GM23338 (cell line): ENCODE measurements around the gene SLC25A15. TPM values are rescaled to one million over a fixed set of nuclear protein-coding genes. Genes with fewer than 3 reads are reported as not detected.

Experiments
- ATAC-seq: fragments of 200-7000 bp; cut with Tn5 transposase; 3 replicates; pipeline ENCODE4 v1.9.1; 2020
- DNase-seq: peaks from one replicate; pipeline ENCODE4 v3.0.0-alpha.2; 2015; ENCODE audit warnings: low spot score
- H2AFZ ChIP-seq: fragments of 200-600 bp; sonication (generic); 2 replicates; pipeline ENCODE4 v1.8.0; 2016; ENCODE audit warnings: antibody characterized with exemption, mild to moderate bottlenecking, moderate library complexity
- H3F3A ChIP-seq: fragments of 200-600 bp; sonication (generic); replicated peaks from 2 replicates; pipeline ENCODE4 v1.8.0; 2017; ENCODE audit warnings: antibody characterized with exemption, mixed run types, low read depth
- H3K27ac ChIP-seq: fragments of 200-600 bp; sonication (generic); 2 replicates; pipeline ENCODE4 v1.6.1; 2016; ENCODE audit warnings: low read depth
- H3K27me3 ChIP-seq: fragments of 200-600 bp; sonication (generic); 2 replicates; pipeline ENCODE4 v1.8.0; 2016; ENCODE audit warnings: mild to moderate bottlenecking, mixed run types, moderate library complexity; ENCODE audit not compliant: insufficient read depth
- H3K36me3 ChIP-seq: fragments of 200-600 bp; sonication (generic); 2 replicates; pipeline ENCODE4 v1.8.0; 2016; ENCODE audit warnings: mild to moderate bottlenecking; ENCODE audit not compliant: insufficient read depth
- H3K4me1 ChIP-seq: fragments of 200-600 bp; sonication (generic); 2 replicates; pipeline ENCODE4 v1.8.0; 2016; ENCODE audit warnings: mild to moderate bottlenecking, moderate library complexity; ENCODE audit not compliant: insufficient read depth
- H3K4me2 ChIP-seq: fragments of 200-600 bp; sonication (generic); 2 replicates; pipeline ENCODE4 v1.7.1; 2017; ENCODE audit warnings: mixed run types
- H3K4me3 ChIP-seq: fragments of 200-600 bp; sonication (generic); 2 replicates; pipeline ENCODE4 v1.6.1; 2016; ENCODE audit warnings: mixed run types
- H3K79me2 ChIP-seq: fragments of 200-600 bp; sonication (generic); replicated peaks from 2 replicates; pipeline ENCODE4 v1.8.0; 2017; ENCODE audit warnings: mild to moderate bottlenecking; ENCODE audit not compliant: insufficient read depth
- H3K9me2 ChIP-seq: fragments of 200-600 bp; sonication (generic); 2 replicates; pipeline ENCODE4 v1.8.0; 2017; ENCODE audit not compliant: insufficient read depth
- H4K20me1 ChIP-seq: fragments of 200-600 bp; sonication (generic); replicated peaks from 2 replicates; pipeline ENCODE4 v1.8.0; 2017; ENCODE audit warnings: mild to moderate bottlenecking; ENCODE audit not compliant: insufficient read depth
- H3K27ac Mint-ChIP-seq: 2 replicates; pipeline ENCODE4 v1.8.0; 2020; ENCODE audit warnings: inconsistent platforms, mild to moderate bottlenecking, moderate library complexity, mixed read lengths
- H3K27me3 Mint-ChIP-seq: 3 replicates; pipeline ENCODE4 v1.8.0; 2022; ENCODE audit warnings: low read depth, mild to moderate bottlenecking, moderate library complexity, mixed read lengths, inconsistent platforms; ENCODE audit not compliant: insufficient read depth, poor library complexity
- H3K36me3 Mint-ChIP-seq: 3 replicates; pipeline ENCODE4 v1.8.0; 2021; ENCODE audit warnings: low read depth, mild to moderate bottlenecking, inconsistent platforms, moderate library complexity, mixed read lengths
- H3K4me1 Mint-ChIP-seq: 3 replicates; pipeline ENCODE4 v1.8.0; 2020; ENCODE audit warnings: mild to moderate bottlenecking, inconsistent platforms, mixed read lengths
- H3K4me3 Mint-ChIP-seq: 3 replicates; pipeline ENCODE4 v1.8.0; 2021; ENCODE audit warnings: moderate library complexity, mild to moderate bottlenecking, inconsistent platforms, mixed read lengths
- H3K9me3 Mint-ChIP-seq: 3 replicates; pipeline ENCODE4 v1.8.0; 2020; ENCODE audit warnings: moderate library complexity, mild to moderate bottlenecking, inconsistent platforms, mixed read lengths
- CTCF ChIP-seq, 2 experiments: fragments of 200-600 bp in 1 of 2; sonication (generic) in 1 of 2; conservative IDR thresholded peaks; 2 replicates each; pipeline versions ENCODE4 v1.5.1 to v1.6.1; 2016 to 2017; ENCODE audit warnings: antibody characterized with exemption in 2 of 2, low read depth in 2 of 2, mild to moderate bottlenecking in 2 of 2, moderate library complexity in 1 of 2
- EZH2 ChIP-seq: fragments of 200-600 bp; sonication (generic); IDR thresholded peaks from one replicate; pipeline ENCODE4 v1.8.0; 2017; ENCODE audit warnings: antibody characterized with exemption, mild to moderate bottlenecking, low read depth; ENCODE audit not compliant: unreplicated experiment
- EZH2phosphoT487 ChIP-seq: fragments of 200-600 bp; sonication (generic); IDR thresholded peaks from one replicate; pipeline ENCODE4 v1.8.1; 2018; ENCODE audit warnings: antibody characterized with exemption; ENCODE audit not compliant: unreplicated experiment
- JUNB ChIP-seq: IDR thresholded peaks from one replicate; pipeline ENCODE4 v1.6.1; 2016; ENCODE audit warnings: antibody characterized with exemption; ENCODE audit not compliant: unreplicated experiment
- POLR2AphosphoS5 ChIP-seq: IDR thresholded peaks from 2 replicates; pipeline ENCODE4 v1.6.1; 2016; ENCODE audit warnings: antibody characterized with exemption, low read depth
- STAT1 ChIP-seq: IDR thresholded peaks from one replicate; pipeline ENCODE4 v1.6.1; 2016; ENCODE audit warnings: antibody characterized with exemption; ENCODE audit not compliant: unreplicated experiment
- ZNF114 ChIP-seq: fragments of 250-450 bp; sonication (Bioruptor Pico); IDR thresholded peaks from 2 replicates; pipeline ENCODE4 v1.5.0; 2020; ENCODE audit warnings: mild to moderate bottlenecking, moderate library complexity
- polyA plus RNA-seq: library from polyadenylated mRNA; unstranded; fragments of >200 nt; fragmentation: Nextera tagmentation; extraction: Ambion mirVana; gene quantifications from 2 replicates; pipeline ENCODE4 v1.2.1, GENCODE V29; 2016
- total RNA-seq: library from RNA; depleted of rRNA; stranded (reverse); fragments of >200 nt; shearing (Covaris generic); gene quantifications from 2 replicates; pipeline ENCODE4 v1.2.3, GENCODE V29; 2014
- TF ChIP-seq, protein P1 (sequence below): fragments of 250-450 bp; sonication (Bioruptor Pico); IDR thresholded peaks from 2 replicates; pipeline ENCODE4 v1.5.0; 2020; ENCODE audit warnings: mild to moderate bottlenecking, moderate library complexity
- TF ChIP-seq, protein P2 (sequence below): IDR thresholded peaks from 2 replicates; pipeline ENCODE4 v1.6.1; 2016; ENCODE audit warnings: antibody characterized with exemption

Gene SLC25A15
- total and polyA plus RNA-seq, 2 experiments from 2014 or later = 6.5 to 32.6 TPM

- Histone ChIP-seq H3K36me3 (no peaks in the 10 kb centered on the region), H3F3A (0 out of 2 replicates have a peak, but pooled peaks cover 7% of the 10 kb centered on the region), H3K79me2 (no peaks in the 10 kb centered on the region), H3K27me3 (no peaks in the 10 kb centered on the region), H3K9me2 (no peaks in the 10 kb centered on the region), H4K20me1 (no peaks in the 10 kb centered on the region), H3K4me3 (no peak overlapping the region), H3K4me2 (no peak overlapping the region), H2AFZ (no peak overlapping the region), H3K27ac (no peak overlapping the region), H3K4me1 (no peaks in the 10 kb centered on the region)
- TF ChIP-seq JUNB (no peak), EZH2 (no peak), STAT1 (no peak), POLR2AphosphoS5 (no peak), CTCF (conservative IDR thresholded peaks at IDR 0.05; ENCODE audit: low read depth in 2 of 2) (no peak), EZH2phosphoT487 (no peak), ZNF114 (CRISPR knock-in tag) (no peak)
- TF ChIP-seq, protein P1, sequence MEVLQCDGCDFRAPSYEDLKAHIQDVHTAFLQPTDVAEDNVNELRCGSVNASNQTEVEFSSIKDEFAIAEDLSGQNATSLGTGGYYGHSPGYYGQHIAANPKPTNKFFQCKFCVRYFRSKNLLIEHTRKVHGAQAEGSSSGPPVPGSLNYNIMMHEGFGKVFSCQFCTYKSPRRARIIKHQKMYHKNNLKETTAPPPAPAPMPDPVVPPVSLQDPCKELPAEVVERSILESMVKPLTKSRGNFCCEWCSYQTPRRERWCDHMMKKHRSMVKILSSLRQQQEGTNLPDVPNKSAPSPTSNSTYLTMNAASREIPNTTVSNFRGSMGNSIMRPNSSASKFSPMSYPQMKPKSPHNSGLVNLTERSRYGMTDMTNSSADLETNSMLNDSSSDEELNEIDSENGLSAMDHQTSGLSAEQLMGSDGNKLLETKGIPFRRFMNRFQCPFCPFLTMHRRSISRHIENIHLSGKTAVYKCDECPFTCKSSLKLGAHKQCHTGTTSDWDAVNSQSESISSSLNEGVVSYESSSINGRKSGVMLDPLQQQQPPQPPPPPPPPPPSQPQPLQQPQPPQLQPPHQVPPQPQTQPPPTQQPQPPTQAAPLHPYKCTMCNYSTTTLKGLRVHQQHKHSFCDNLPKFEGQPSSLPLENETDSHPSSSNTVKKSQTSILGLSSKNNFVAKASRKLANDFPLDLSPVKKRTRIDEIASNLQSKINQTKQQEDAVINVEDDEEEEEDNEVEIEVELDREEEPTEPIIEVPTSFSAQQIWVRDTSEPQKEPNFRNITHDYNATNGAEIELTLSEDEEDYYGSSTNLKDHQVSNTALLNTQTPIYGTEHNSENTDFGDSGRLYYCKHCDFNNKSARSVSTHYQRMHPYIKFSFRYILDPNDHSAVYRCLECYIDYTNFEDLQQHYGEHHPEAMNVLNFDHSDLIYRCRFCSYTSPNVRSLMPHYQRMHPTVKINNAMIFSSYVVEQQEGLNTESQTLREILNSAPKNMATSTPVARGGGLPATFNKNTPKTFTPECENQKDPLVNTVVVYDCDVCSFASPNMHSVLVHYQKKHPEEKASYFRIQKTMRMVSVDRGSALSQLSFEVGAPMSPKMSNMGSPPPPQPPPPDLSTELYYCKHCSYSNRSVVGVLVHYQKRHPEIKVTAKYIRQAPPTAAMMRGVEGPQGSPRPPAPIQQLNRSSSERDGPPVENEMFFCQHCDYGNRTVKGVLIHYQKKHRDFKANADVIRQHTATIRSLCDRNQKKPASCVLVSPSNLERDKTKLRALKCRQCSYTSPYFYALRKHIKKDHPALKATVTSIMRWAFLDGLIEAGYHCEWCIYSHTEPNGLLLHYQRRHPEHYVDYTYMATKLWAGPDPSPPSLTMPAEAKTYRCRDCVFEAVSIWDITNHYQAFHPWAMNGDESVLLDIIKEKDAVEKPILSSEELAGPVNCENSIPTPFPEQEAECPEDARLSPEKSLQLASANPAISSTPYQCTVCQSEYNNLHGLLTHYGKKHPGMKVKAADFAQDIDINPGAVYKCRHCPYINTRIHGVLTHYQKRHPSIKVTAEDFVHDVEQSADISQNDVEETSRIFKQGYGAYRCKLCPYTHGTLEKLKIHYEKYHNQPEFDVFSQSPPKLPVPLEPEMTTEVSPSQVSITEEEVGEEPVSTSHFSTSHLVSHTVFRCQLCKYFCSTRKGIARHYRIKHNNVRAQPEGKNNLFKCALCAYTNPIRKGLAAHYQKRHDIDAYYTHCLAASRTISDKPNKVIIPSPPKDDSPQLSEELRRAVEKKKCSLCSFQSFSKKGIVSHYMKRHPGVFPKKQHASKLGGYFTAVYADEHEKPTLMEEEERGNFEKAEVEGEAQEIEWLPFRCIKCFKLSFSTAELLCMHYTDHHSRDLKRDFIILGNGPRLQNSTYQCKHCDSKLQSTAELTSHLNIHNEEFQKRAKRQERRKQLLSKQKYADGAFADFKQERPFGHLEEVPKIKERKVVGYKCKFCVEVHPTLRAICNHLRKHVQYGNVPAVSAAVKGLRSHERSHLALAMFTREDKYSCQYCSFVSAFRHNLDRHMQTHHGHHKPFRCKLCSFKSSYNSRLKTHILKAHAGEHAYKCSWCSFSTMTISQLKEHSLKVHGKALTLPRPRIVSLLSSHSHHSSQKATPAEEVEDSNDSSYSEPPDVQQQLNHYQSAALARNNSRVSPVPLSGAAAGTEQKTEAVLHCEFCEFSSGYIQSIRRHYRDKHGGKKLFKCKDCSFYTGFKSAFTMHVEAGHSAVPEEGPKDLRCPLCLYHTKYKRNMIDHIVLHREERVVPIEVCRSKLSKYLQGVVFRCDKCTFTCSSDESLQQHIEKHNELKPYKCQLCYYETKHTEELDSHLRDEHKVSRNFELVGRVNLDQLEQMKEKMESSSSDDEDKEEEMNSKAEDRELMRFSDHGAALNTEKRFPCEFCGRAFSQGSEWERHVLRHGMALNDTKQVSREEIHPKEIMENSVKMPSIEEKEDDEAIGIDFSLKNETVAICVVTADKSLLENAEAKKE = no peak
- TF ChIP-seq, protein P2, sequence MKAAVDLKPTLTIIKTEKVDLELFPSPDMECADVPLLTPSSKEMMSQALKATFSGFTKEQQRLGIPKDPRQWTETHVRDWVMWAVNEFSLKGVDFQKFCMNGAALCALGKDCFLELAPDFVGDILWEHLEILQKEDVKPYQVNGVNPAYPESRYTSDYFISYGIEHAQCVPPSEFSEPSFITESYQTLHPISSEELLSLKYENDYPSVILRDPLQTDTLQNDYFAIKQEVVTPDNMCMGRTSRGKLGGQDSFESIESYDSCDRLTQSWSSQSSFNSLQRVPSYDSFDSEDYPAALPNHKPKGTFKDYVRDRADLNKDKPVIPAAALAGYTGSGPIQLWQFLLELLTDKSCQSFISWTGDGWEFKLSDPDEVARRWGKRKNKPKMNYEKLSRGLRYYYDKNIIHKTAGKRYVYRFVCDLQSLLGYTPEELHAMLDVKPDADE = no peak
- no peaks in the 10 kb centered on the region for H3K9me3 Mint-ChIP-seq
- no peak for DNase-seq
- H3K4me3 Mint-ChIP-seq = no peak overlapping the region
- no peaks in the 10 kb centered on the region; the same call in 2 of the 3 replicates for H3K36me3 Mint-ChIP-seq
- H3K27me3 Mint-ChIP-seq = peaks cover 2% of the 10 kb centered on the region
- peaks cover 4% of the 10 kb centered on the region for H3K4me1 Mint-ChIP-seq
- no peak overlapping the region for H3K27ac Mint-ChIP-seq
- no peak for ATAC-seq
These were observed 4.9 kb upstream of the SLC25A15 start for GRCh38 chr13:40784540-40784939.
